Measurements from ENCODE around the gene CLPTM1.

DNA sequence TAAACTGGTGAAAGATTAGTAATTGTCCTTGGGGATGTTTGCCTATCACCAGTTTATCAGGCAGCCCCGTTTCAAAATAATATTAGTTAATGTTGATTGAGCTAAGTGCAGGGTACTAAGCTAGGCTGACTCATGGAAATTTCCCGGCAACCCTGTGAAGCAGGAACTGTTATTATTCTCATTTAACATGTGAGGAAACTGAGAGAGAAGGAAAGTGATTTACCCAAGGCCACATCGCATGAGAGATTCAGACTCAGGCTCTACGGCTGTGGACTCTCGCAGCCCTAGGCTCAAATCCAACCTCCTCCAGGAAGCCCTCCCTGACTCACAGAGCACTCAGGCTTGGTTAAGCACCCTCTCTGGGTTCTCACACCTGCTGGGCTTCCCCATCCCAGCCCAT is 19.7 kb downstream of the CLPTM1 start:
- TF ChIP-seq, protein P1, sequence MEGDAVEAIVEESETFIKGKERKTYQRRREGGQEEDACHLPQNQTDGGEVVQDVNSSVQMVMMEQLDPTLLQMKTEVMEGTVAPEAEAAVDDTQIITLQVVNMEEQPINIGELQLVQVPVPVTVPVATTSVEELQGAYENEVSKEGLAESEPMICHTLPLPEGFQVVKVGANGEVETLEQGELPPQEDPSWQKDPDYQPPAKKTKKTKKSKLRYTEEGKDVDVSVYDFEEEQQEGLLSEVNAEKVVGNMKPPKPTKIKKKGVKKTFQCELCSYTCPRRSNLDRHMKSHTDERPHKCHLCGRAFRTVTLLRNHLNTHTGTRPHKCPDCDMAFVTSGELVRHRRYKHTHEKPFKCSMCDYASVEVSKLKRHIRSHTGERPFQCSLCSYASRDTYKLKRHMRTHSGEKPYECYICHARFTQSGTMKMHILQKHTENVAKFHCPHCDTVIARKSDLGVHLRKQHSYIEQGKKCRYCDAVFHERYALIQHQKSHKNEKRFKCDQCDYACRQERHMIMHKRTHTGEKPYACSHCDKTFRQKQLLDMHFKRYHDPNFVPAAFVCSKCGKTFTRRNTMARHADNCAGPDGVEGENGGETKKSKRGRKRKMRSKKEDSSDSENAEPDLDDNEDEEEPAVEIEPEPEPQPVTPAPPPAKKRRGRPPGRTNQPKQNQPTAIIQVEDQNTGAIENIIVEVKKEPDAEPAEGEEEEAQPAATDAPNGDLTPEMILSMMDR (IDR thresholded peaks at IDR 0.05; ENCODE audit: poor library complexity, severe bottlenecking), result no peak
- TF ChIP-seq, protein P2, sequence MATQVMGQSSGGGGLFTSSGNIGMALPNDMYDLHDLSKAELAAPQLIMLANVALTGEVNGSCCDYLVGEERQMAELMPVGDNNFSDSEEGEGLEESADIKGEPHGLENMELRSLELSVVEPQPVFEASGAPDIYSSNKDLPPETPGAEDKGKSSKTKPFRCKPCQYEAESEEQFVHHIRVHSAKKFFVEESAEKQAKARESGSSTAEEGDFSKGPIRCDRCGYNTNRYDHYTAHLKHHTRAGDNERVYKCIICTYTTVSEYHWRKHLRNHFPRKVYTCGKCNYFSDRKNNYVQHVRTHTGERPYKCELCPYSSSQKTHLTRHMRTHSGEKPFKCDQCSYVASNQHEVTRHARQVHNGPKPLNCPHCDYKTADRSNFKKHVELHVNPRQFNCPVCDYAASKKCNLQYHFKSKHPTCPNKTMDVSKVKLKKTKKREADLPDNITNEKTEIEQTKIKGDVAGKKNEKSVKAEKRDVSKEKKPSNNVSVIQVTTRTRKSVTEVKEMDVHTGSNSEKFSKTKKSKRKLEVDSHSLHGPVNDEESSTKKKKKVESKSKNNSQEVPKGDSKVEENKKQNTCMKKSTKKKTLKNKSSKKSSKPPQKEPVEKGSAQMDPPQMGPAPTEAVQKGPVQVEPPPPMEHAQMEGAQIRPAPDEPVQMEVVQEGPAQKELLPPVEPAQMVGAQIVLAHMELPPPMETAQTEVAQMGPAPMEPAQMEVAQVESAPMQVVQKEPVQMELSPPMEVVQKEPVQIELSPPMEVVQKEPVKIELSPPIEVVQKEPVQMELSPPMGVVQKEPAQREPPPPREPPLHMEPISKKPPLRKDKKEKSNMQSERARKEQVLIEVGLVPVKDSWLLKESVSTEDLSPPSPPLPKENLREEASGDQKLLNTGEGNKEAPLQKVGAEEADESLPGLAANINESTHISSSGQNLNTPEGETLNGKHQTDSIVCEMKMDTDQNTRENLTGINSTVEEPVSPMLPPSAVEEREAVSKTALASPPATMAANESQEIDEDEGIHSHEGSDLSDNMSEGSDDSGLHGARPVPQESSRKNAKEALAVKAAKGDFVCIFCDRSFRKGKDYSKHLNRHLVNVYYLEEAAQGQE (IDR thresholded peaks at IDR 0.05; ENCODE audit: borderline replicate concordance), result no peak
- TF ChIP-seq TAF1 (IDR thresholded peaks at IDR 0.05; ENCODE audit: low read depth) (no peak), POLR2AphosphoS5 (IDR thresholded peaks at IDR 0.05) (no peak), EP300 (conservative IDR thresholded peaks at IDR 0.05; ENCODE audit: poor library complexity, severe bottlenecking) (no peak), EZH2 (IDR thresholded peaks at IDR 0.05; ENCODE audit: borderline replicate concordance, insufficient read depth, low read length, poor library complexity, severe bottlenecking) (no peak), MXI1 (conservative IDR thresholded peaks at IDR 0.05; ENCODE audit: poor library complexity, severe bottlenecking) (no peak), SMC3 (conservative IDR thresholded peaks at IDR 0.05; ENCODE audit: poor library complexity) (no peak), RAD21 (conservative IDR thresholded peaks at IDR 0.05) (no peak)
